GM19035 (cell line): ENCODE measurements around the gene RNF111.
A peak's percentile ranks its signal among the peaks of the same experiment; 100 is the strongest.
"Not testable (repeated sequence)": the region's sequence is repeated elsewhere in the genome, so short reads cannot be mapped to it uniquely, and the experiment has no call there.

Experiments
- ATAC-seq: cut with Tn5 transposase; IDR thresholded peaks from one replicate; pipeline ENCODE4 v1.9.1; 2021; ENCODE audit not compliant: unreplicated experiment

Gene RNF111

GRCh38 chr15:59052915-59053407 is 65.5 kb downstream of the RNF111 start:
- ATAC-seq, result no peak

GRCh38 chr15:59053482-59053881 is 66.0 kb downstream of the RNF111 start:
- ATAC-seq, result no peak

- no peak for ATAC-seq
These were observed 71.7 kb downstream of the RNF111 start for GRCh38 chr15:59059076-59059597.

- ATAC-seq, result no peak
These were observed 72.9 kb downstream of the RNF111 start for GRCh38 chr15:59060348-59060747.

- ATAC-seq, result no peak
These were observed 75.6 kb downstream of the RNF111 start for GRCh38 chr15:59063042-59063441.

GRCh38 chr15:59069430-59069829 is 82.0 kb downstream of the RNF111 start:
- no peak for ATAC-seq

GRCh38 chr15:59074607-59075006 is 87.1 kb downstream of the RNF111 start:
- ATAC-seq, result no peak

GRCh38 chr15:59087731-59088130 is 100.3 kb downstream of the RNF111 start:
- ATAC-seq, result no peak

- no peak for ATAC-seq
These were observed 106.6 kb downstream of the RNF111 start for GRCh38 chr15:59094077-59094476.

GRCh38 chr15:59096429-59096828 is 109.0 kb downstream of the RNF111 start:
- ATAC-seq, result no peak

GRCh38 chr15:59099162-59099685 is 111.8 kb downstream of the RNF111 start:
- ATAC-seq, result no peak

GRCh38 chr15:59104602-59104911 is 117.1 kb downstream of the RNF111 start:
- no peak for ATAC-seq

GRCh38 chr15:59104912-59105732 is 117.7 kb downstream of the RNF111 start, which contains the start of gene CCNB2:
CCNB2 (plus strand) TSS chr15:59105146; CDS start chr15:59105269, 123 bp downstream.
- ATAC-seq, result peak; percentile 97

- no peak for ATAC-seq
These were observed 118.4 kb downstream of the RNF111 start for GRCh38 chr15:59105854-59106253.

GRCh38 chr15:59111251-59111650 is 123.8 kb downstream of the RNF111 start:
- ATAC-seq, result no peak

GRCh38 chr15:59115047-59115446 is 127.6 kb downstream of the RNF111 start:
- no peak for ATAC-seq

- ATAC-seq, result no peak
These were observed 128.7 kb downstream of the RNF111 start for GRCh38 chr15:59116141-59116540.

GRCh38 chr15:59116771-59117170 is 129.3 kb downstream of the RNF111 start:
- no peak for ATAC-seq

GRCh38 chr15:59119625-59120024 is 132.2 kb downstream of the RNF111 start:
- no peak for ATAC-seq

- ATAC-seq, result no peak
These were observed 133.5 kb downstream of the RNF111 start for GRCh38 chr15:59120937-59121336.

- ATAC-seq, result no peak
These were observed 136.8 kb downstream of the RNF111 start for GRCh38 chr15:59124261-59124660.

GRCh38 chr15:59125683-59126082 is 138.2 kb downstream of the RNF111 start:
- not testable (repeated sequence) for ATAC-seq
